WTC11 (cell line): Measurements from ENCODE around the gene WDR48. TPM values are rescaled to one million over a fixed set of nuclear protein-coding genes. Genes with fewer than 3 reads are reported as not detected.

Source experiments
- ATAC-seq: fragments of 200-7000 bp; cut with Tn5 transposase; 2 replicates; pipeline ENCODE4 v1.10.0; 2021; ENCODE audit warnings: mild to moderate bottlenecking, moderate library complexity
- CTCF ChIA-PET: fragments of 300-600 bp; sonication (Branson Sonifier 250); formaldehyde crosslinking; loops from one replicate; lab custom pipeline; 2021; ENCODE audit warnings: antibody characterized with exemption; lab: Charles Lee
- POLR2A ChIA-PET: fragments of 350-600 bp; sonication (Branson Sonifier 250); formaldehyde crosslinking; loops from one replicate; lab custom pipeline; 2021; ENCODE audit warnings: antibody characterized with exemption; lab: Charles Lee
- DNase-seq: peaks from one replicate; pipeline ENCODE4 v3.0.0; 2021; ENCODE audit warnings: low spot score
- H3K27ac Mint-ChIP-seq: 2 replicates; pipeline ENCODE4 v1.8.0; 2021; ENCODE audit warnings: mixed read lengths
- H3K27me3 Mint-ChIP-seq: 2 replicates; pipeline ENCODE4 v1.8.0; 2021; ENCODE audit warnings: low read depth, mild to moderate bottlenecking, moderate library complexity, mixed read lengths
- H3K36me3 Mint-ChIP-seq: 2 replicates; pipeline ENCODE4 v1.8.0; 2021; ENCODE audit warnings: mixed read lengths
- H3K4me1 Mint-ChIP-seq: 2 replicates; pipeline ENCODE4 v1.8.0; 2022; ENCODE audit warnings: mixed read lengths
- H3K4me3 Mint-ChIP-seq: 2 replicates; pipeline ENCODE4 v1.8.0; 2021; ENCODE audit warnings: mild to moderate bottlenecking, moderate library complexity, mixed read lengths
- H3K9me3 Mint-ChIP-seq: 2 replicates; pipeline ENCODE4 v1.8.0; 2021; ENCODE audit warnings: mixed read lengths
- ARID4B ChIP-seq: sonication (generic); formaldehyde crosslinking; IDR thresholded peaks from 2 replicates; pipeline ENCODE4 v1.8.0; 2023; ENCODE audit warnings: missing genetic modification reagents, mild to moderate bottlenecking, borderline replicate concordance
- CREM ChIP-seq: sonication (generic); formaldehyde crosslinking; IDR thresholded peaks from 2 replicates; pipeline ENCODE4 v1.8.1; 2022; ENCODE audit warnings: mild to moderate bottlenecking, missing genetic modification reagents, moderate library complexity
- GABPB1 ChIP-seq: sonication (generic); formaldehyde crosslinking; IDR thresholded peaks from 2 replicates; pipeline ENCODE4 v1.8.1; 2023; ENCODE audit warnings: mild to moderate bottlenecking, missing genetic modification reagents
- GTF2I ChIP-seq: fragments of 250-450 bp; sonication (Bioruptor Pico); conservative IDR thresholded peaks from 2 replicates; pipeline ENCODE4 v1.4.0; 2021; ENCODE audit warnings: mild to moderate bottlenecking
- NFE2L1 ChIP-seq: sonication (generic); formaldehyde crosslinking; IDR thresholded peaks from 2 replicates; pipeline ENCODE4 v1.8.1; 2023; ENCODE audit warnings: missing genetic modification reagents
- NR2C2 ChIP-seq: sonication (generic); formaldehyde crosslinking; IDR thresholded peaks from 2 replicates; pipeline ENCODE4 v1.8.0; 2022; ENCODE audit warnings: mild to moderate bottlenecking, missing genetic modification reagents
- RELA ChIP-seq: sonication (generic); formaldehyde crosslinking; IDR thresholded peaks from 2 replicates; pipeline ENCODE4 v1.8.1; 2022; ENCODE audit warnings: missing genetic modification reagents, mild to moderate bottlenecking, borderline replicate concordance
- USF2 ChIP-seq: sonication (generic); formaldehyde crosslinking; IDR thresholded peaks from 2 replicates; pipeline ENCODE4 v1.8.1; 2023; ENCODE audit warnings: mild to moderate bottlenecking, missing genetic modification reagents, moderate library complexity
- ZNF121 ChIP-seq: sonication (generic); formaldehyde crosslinking; IDR thresholded peaks from 2 replicates; pipeline ENCODE4 v1.8.0; 2023; ENCODE audit warnings: missing genetic modification reagents
- ZNF263 ChIP-seq: sonication (generic); formaldehyde crosslinking; IDR thresholded peaks from 2 replicates; pipeline ENCODE4 v1.8.1; 2022; ENCODE audit warnings: low read depth, mild to moderate bottlenecking, moderate library complexity, missing genetic modification reagents
- ZNF281 ChIP-seq: sonication (generic); formaldehyde crosslinking; IDR thresholded peaks from 2 replicates; pipeline ENCODE4 v1.8.0; 2023; ENCODE audit warnings: mild to moderate bottlenecking, missing genetic modification reagents
- ZNF396 ChIP-seq: fragments of 250-450 bp; sonication (Bioruptor Pico); IDR thresholded peaks from 2 replicates; pipeline ENCODE4 v1.8.0; 2021; ENCODE audit warnings: mild to moderate bottlenecking, moderate library complexity, borderline replicate concordance
- ZNF512 ChIP-seq: sonication (generic); formaldehyde crosslinking; IDR thresholded peaks from 2 replicates; pipeline ENCODE4 v1.8.1; 2022; ENCODE audit warnings: missing genetic modification reagents, borderline replicate concordance
- ZNF671 ChIP-seq: fragments of 250-450 bp; sonication (Bioruptor Pico); IDR thresholded peaks from 2 replicates; pipeline ENCODE4 v1.8.0; 2021; ENCODE audit warnings: mild to moderate bottlenecking
- total RNA-seq: library from RNA; stranded (reverse); gene quantifications from 3 replicates; pipeline ENCODE4 v1.2.3, GENCODE V29; 2021
- TF ChIP-seq, protein P1 (sequence below): sonication (generic); formaldehyde crosslinking; IDR thresholded peaks from 2 replicates; pipeline ENCODE4 v1.8.1; 2022; ENCODE audit warnings: mild to moderate bottlenecking, missing genetic modification reagents, moderate library complexity, borderline replicate concordance
- TF ChIP-seq, protein P2 (sequence below): sonication (generic); formaldehyde crosslinking; IDR thresholded peaks from 2 replicates; pipeline ENCODE4 v1.8.1; 2023; ENCODE audit warnings: mild to moderate bottlenecking, moderate library complexity, missing genetic modification reagents

The WDR48 gene
- total RNA-seq, 1 experiment from 2014 or later: 40.9 TPM

- CTCF ChIA-PET: interaction anchor here (0.7 to 8.7 kb wide), 5 partner anchors 42 to 163 kb away, joined by 3 to 260 read pairs (median 70); partner anchors contain the start of gene XIRP1
- H3K4me1 Mint-ChIP-seq: peaks cover 5% of the 10 kb centered on the region; the same call in 1 of the 2 replicates
- POLR2A ChIA-PET: no interaction called here
- H3K27ac Mint-ChIP-seq: no peak overlapping the region
- DNase-seq: no peak
- H3K27me3 Mint-ChIP-seq: no peaks in the 10 kb centered on the region
- no peaks in the 10 kb centered on the region for H3K36me3 Mint-ChIP-seq
- no peak overlapping the region for H3K4me3 Mint-ChIP-seq
- no peaks in the 10 kb centered on the region for H3K9me3 Mint-ChIP-seq
- TF ChIP-seq USF2 (CRISPR knock-in tag): no peak
- no peak for TF ChIP-seq ZNF512 (CRISPR knock-in tag)
- TF ChIP-seq RELA (CRISPR knock-in tag): no peak
- TF ChIP-seq, protein P1, sequence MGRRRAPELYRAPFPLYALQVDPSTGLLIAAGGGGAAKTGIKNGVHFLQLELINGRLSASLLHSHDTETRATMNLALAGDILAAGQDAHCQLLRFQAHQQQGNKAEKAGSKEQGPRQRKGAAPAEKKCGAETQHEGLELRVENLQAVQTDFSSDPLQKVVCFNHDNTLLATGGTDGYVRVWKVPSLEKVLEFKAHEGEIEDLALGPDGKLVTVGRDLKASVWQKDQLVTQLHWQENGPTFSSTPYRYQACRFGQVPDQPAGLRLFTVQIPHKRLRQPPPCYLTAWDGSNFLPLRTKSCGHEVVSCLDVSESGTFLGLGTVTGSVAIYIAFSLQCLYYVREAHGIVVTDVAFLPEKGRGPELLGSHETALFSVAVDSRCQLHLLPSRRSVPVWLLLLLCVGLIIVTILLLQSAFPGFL (CRISPR knock-in tag): no peak
- no peak for TF ChIP-seq NR2C2
- no peak for TF ChIP-seq NFE2L1 (CRISPR knock-in tag)
- TF ChIP-seq, all 79 proteins: peak for 0
- no peak for ATAC-seq
These were observed 77.1 kb downstream of the WDR48 start for GRCh38 chr3:39128951-39129350.

DNA sequence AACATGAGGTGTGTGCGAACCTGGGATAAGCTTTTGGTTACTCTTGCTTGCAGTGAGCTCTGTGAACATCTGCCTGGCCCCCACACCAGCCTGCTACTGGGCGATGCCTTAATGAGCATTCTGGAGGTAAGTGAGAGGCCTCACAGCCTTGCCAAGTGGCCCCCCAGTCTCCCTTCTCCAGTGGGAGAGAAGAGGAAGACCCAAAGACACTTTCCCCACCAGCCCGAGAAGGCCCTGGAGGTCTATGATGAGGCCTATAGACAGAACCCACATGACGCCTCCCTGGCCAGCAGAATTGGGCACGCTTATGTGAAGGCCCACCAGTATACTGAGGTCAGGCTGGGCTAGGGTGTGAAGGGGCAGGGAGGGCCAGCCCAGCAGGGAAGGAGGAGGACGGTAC is 78.2 kb downstream of the WDR48 start:
- CTCF ChIA-PET: interaction anchor here (2.6 to 8.7 kb wide), 2 partner anchors 158 to 161 kb away, joined by 11 to 260 read pairs; no protein-coding TSS in a partner anchor
- Mint-ChIP-seq H3K27ac (no peak overlapping the region), H3K36me3 (no peaks in the 10 kb centered on the region), H3K4me1 (peaks cover 5% of the 10 kb centered on the region; the same call in 1 of the 2 replicates), H3K9me3 (no peaks in the 10 kb centered on the region), H3K27me3 (no peaks in the 10 kb centered on the region), H3K4me3 (no peak overlapping the region)
- POLR2A ChIA-PET: no interaction called here
- TF ChIP-seq, protein P1 (CRISPR knock-in tag): no peak
- TF ChIP-seq GABPB1 (no peak), ZNF263 (CRISPR knock-in tag) (no peak), ZNF671 (CRISPR knock-in tag) (no peak), ZNF121 (CRISPR knock-in tag) (no peak), ARID4B (no peak), CREM (CRISPR knock-in tag) (no peak), ZNF281 (CRISPR knock-in tag) (no peak), ZNF396 (CRISPR knock-in tag) (no peak), GTF2I (CRISPR knock-in tag) (no peak)
- TF ChIP-seq, protein P2, sequence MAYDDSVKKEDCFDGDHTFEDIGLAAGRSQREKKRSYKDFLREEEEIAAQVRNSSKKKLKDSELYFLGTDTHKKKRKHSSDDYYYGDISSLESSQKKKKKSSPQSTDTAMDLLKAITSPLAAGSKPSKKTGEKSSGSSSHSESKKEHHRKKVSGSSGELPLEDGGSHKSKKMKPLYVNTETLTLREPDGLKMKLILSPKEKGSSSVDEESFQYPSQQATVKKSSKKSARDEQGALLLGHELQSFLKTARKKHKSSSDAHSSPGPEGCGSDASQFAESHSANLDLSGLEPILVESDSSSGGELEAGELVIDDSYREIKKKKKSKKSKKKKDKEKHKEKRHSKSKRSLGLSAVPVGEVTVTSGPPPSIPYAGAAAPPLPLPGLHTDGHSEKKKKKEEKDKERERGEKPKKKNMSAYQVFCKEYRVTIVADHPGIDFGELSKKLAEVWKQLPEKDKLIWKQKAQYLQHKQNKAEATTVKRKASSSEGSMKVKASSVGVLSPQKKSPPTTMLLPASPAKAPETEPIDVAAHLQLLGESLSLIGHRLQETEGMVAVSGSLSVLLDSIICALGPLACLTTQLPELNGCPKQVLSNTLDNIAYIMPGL (CRISPR knock-in tag): no peak
- ATAC-seq (no peak), DNase-seq (no peak)
